ENCODE data around the gene IFITM1.
"Not testable (repeated sequence)": the region's sequence is repeated elsewhere in the genome, so short reads cannot be mapped to it uniquely, and the experiment has no call there.

Gene IFITM1

GRCh38 chr11:282630-283360 is 31.0 kb upstream of the IFITM1 start:
- no peak for DNase-seq

- DNase-seq = no peak
These were observed 30.3 kb upstream of the IFITM1 start for GRCh38 chr11:283405-284104.

- no peak for DNase-seq
These were observed 29.5 kb upstream of the IFITM1 start for GRCh38 chr11:284105-285020.

- DNase-seq = no peak
These were observed 28.6 kb upstream of the IFITM1 start for GRCh38 chr11:285021-285893.

- DNase-seq = no peak
These were observed 28.0 kb upstream of the IFITM1 start for GRCh38 chr11:285894-286220.

GRCh38 chr11:286977-287820 is 26.6 kb upstream of the IFITM1 start:
- DNase-seq = not testable (repeated sequence)

GRCh38 chr11:287821-288477 is 25.9 kb upstream of the IFITM1 start:
- DNase-seq = no peak

- no peak for DNase-seq
These were observed 25.1 kb upstream of the IFITM1 start, which contains the start of gene PGGHG for GRCh38 chr11:288478-289397. TSS of gene PGGHG (plus strand) at chr11:289126. CDS start at chr11:289817, 691 bp downstream.

GRCh38 chr11:289398-289711 is 24.5 kb upstream of the IFITM1 start:
- no peak for DNase-seq

GRCh38 chr11:289712-290620 is 23.9 kb upstream of the IFITM1 start:
- no peak for DNase-seq

GRCh38 chr11:290621-291231 is 23.1 kb upstream of the IFITM1 start:
- no peak for DNase-seq

GRCh38 chr11:291281-292210 is 22.3 kb upstream of the IFITM1 start:
- no peak for DNase-seq

GRCh38 chr11:292211-293121 is 21.4 kb upstream of the IFITM1 start:
- no peak for DNase-seq

- DNase-seq = no peak
These were observed 20.5 kb upstream of the IFITM1 start for GRCh38 chr11:293271-293851.

GRCh38 chr11:293852-294661 is 19.8 kb upstream of the IFITM1 start:
- no peak for DNase-seq

Measured in NCI-H446 treated with DMSO at 0.1 percent for 48 hours (cell line).